ENCODE results near the gene CCDC15.
"Not testable (repeated sequence)": the region's sequence is repeated elsewhere in the genome, so short reads cannot be mapped to it uniquely, and the experiment has no call there.

Gene CCDC15

DNA sequence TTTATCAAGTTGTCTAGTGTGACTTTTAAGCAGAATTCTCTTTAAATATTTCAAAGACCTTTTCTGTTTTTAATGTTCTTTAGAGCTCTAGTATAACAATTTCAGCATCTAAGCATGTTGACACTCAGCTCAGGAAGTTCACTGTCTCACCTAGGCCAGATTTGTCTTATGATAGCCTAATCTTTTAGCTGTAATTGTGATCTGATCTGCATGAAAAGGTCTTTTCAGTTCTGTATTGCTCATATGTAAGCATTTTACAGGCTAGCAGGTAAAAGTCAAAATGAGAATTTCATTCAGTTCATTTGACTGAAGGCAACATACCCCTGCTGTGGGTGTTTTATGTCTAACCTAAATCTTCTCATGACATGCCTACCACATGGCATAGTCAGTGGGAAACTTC is 62.4 kb downstream of the CCDC15 start:
- no peak for FAIRE-seq

DNA sequence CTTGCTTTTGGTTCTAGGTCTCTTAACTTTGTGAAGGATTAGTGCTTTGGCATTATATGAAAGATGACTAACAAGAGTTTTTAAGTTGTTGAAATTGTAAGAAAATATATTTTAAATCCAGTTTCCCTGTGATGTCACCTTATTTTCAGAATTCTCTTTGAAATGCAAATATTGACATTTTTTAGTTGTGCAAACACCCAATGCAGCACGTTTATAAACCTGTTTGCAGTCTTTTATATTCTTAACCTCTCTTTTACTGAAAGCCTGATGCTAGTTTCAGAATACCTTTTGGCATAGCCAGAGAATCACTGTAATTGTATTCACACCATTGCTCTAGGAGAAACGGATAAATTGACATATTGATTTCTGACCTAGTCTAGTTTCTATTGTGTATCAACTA is 66.3 kb downstream of the CCDC15 start:
- no peak for FAIRE-seq

DNA sequence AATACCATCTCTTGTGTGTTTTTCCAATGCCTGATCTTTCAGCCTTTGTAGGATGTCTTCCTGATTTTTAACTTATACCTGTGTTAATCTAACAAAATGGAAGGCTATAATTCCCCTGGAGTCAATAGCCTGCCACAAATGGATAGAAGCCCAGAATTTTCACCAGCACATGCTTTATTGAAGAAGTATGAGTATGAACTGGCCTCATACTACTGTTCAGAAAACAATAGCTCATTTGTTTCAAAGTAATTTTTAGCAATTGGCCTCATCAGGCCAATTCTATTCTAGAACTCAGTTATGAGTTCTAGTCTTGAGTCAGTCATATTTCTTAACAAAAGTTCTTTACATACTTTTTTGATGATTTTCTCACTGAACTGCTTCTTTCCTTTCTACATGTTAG is 68.5 kb downstream of the CCDC15 start:
- FAIRE-seq = no peak

- FAIRE-seq = no peak
Measured at GRCh38 chr11:125025968-125026367, 72.0 kb downstream of the CCDC15 start.

DNA sequence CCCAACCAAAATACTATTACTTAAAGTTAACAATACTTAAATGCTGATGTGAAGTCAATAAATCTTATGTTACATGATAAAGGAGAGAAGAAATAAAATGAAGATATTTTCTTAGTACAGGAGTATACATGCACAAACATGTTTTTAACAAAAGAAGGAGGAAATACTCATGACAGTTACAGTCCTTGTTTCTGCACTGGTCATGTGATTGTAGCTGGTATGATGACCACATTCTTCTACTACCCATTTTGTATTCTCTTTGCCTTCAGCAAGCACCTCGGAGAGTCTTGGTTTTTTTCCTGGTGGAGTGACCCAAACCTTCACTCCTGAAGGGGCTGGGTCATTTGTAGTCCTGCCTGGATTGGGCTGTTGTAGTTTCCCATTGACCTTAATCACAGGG is 75.4 kb downstream of the CCDC15 start:
- FAIRE-seq = not testable (repeated sequence)

DNA sequence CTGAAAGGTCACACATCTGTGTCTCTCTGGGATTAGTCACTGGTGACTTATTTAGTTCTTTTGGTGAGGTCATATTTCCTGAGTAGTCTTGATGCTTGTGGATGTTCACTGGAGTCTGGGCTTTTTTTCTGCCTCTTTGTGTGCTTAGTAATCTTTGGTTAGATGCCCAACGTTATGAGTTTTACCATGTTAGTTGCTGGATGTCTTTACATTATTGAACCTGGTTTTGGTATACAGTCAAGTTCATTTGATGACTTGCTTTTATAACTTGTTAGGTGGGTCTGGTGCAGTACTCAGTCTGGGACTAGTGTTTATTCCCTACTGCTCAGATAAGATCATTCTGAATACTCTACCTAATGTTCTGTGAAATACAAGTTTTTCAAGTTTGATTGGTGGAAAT is 82.9 kb downstream of the CCDC15 start:
- FAIRE-seq = no peak

DNA sequence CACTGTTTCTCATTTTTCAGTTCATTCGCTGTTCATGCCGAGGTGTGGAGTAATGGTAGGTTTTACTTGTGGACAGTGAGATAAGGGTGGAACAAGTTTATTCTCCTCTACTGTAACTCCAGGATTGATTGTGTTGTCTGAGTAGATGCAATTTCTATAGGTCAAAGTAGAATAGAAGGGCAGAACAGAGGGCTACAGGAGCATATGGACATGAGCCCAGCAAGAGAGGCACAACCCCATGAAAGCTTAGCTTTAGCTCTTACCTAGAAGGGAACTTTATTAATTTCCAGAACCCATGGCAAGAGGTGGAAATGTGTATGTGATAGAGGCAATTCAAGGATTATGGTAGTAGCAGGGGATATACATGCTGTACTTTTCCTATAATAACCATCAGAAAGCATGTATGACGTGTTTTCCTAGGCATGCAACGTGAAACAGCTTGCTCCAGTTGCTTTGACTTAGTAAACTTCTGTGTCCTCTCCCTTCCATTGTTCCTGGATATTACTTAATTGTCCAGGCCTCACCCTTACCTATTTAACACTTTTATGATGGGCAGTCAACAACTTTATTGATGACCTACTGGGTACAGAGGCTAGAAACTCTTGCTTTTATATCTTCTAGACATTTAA is 95.3 kb downstream of the CCDC15 start:
- FAIRE-seq = no peak

- no peak for FAIRE-seq
Measured at GRCh38 chr11:125052047-125052446, 98.0 kb downstream of the CCDC15 start.

DNA sequence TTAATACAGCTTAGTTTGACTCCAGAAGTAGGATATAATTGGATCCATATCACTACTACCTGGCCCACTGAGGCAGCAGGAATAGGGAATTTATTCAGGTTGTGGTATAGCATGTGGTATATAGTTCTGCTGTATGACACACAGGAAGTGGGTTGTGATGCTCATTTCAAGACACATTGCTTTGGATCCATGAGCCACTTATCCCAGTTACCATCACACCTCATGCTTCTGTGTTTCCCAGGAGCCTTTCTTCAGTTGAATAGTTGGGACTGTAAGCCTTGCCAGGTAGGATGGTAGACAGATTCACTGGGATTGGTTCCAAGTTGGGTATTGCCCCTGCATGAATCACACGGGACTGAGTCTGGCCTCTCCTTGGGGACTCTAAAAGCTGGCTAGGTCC is 99.2 kb downstream of the CCDC15 start:
- FAIRE-seq = no peak

GRCh38 chr11:125055107-125055715 is 101.2 kb downstream of the CCDC15 start:
- no peak for FAIRE-seq

- FAIRE-seq = not testable (repeated sequence)
Measured at GRCh38 chr11:125056111-125056510, 102.1 kb downstream of the CCDC15 start.

DNA sequence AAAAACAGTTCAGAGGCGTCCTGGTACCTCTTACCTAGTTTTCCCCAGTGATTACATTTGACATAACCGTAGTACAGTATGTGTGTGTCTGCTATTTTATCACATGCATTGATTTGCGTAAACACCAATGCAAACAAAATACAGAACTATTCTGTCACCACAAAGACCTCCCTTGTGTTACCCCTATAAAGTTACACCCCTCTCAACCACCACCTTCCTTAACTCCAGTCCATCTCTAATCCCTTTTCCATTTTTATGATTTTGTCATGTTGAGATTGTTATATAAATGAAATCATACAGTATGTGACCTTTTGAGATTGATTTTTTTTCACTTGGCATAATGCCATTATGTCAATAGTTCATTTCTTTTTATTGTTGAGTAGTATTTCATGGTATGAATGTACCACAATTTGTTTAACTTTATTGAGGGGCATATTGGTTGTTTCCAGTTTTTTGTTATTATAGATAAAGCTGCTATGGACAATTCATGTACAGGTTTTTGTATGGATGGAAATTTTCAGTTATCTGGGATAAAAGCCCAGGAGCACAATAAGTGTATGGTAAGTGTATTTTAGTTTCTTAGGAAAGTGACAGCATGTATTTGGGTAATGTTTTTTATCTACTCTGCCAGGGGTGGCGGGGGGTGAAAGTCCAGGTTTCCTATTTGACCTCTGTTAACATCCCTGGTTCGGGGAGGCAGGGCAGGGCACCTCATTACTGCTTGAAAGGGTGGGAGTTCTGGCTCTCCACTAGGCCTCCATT is 103.1 kb downstream of the CCDC15 start:
- no peak for FAIRE-seq

DNA sequence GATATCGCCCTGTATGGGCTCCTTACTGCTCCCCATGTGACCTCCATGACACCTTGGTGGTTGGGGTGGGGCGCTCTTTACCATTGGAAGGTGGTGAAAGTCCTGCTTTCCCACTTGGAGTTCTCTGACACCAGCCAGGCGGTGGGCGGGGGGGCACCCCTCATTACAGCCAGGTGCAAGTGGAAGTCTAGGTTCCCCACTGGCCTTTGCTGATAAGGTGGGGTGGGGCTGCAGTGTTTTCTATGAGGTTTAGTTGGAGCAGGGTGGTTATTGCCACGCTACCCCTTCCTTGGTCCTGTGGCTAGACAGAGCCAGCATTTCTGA is 103.7 kb downstream of the CCDC15 start:
- FAIRE-seq = no peak

GRCh38 chr11:125061281-125061680 is 107.3 kb downstream of the CCDC15 start:
- no peak for FAIRE-seq

GRCh38 chr11:125062218-125062930 is 108.4 kb downstream of the CCDC15 start:
- no peak for FAIRE-seq

GRCh38 chr11:125062931-125063428 is 109.0 kb downstream of the CCDC15 start, which contains the start of gene SLC37A2:
Gene SLC37A2, plus strand, starts transcription at chr11:125063305. Its CDS starts 63 bp downstream, at chr11:125063368.
- FAIRE-seq = no peak

DNA sequence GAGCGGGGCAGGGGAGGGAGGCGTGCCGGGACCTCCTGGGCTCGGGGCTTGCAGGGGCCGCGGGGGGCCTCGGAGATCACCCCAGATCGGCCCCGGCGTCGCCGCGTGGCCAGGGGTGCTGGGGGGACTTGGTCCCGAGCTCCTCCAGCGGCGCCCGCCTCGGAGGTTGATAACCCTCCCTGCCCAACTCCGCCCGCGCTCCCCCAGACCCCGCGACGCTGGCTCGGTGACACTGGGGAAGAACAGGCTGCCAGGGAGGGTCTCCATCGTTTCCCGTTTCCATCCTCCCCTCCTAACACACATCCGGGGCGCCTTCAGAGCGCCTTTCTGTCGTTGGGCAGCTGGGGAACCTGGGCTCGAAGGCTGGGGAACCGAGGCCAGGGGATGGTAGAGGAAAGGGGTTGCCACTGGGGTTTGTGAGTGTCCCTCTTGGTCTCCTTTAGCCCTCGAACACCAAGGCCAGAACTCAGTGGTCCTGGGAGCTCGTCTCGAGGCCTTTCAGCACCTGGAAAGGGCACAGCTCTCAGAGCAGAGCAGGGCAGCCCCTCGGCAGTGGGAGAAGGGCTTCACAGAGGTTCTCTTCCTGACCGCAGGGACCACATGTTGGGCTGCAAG is 109.5 kb downstream of the CCDC15 start:
- FAIRE-seq = no peak

- no peak for FAIRE-seq
Measured at GRCh38 chr11:125064070-125064469, 110.1 kb downstream of the CCDC15 start.

DNA sequence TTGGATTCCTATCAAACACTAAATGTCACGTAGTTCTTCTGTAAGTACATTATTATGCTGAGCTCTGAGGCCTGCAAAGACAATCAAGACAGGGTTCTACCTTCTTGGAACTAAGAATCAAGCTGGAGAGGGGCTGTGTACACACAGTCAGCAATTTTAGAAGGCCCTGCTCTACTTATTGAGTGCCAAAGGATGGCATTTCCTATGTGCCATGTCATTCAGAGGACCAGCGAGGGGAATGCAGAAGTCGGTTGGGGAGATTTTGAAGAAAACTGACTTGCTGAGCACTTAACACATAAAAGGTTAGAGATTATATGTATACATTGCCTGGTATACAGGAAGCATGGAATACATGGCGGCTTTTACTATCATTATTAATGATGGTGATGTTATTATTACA is 114.4 kb downstream of the CCDC15 start:
- FAIRE-seq = no peak

- FAIRE-seq = no peak
Measured at GRCh38 chr11:125069008-125069407, 115.0 kb downstream of the CCDC15 start.

DNA sequence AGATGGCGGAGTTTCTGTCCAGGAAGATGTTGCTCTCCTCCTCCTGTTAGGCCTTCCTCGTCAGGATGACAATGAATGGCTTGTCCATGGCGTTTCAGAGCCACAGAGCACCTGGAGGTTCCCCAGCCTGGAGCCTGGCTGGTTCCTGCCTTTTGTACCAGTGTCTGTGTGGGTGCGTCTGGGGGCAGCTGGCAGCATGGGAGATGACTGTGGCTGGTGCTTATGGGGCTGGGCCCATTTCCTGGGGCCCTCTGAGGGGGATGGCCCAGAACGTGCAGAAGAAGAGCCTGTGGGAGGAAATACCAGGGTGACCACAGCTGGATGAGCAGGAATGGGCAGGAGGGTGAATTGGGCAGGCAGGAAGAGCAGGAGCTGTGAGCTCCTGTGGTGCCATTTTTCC is 115.8 kb downstream of the CCDC15 start:
- no peak for FAIRE-seq

GRCh38 chr11:125070699-125071254 is 116.8 kb downstream of the CCDC15 start:
- no peak for FAIRE-seq

GRCh38 chr11:125071435-125071834 is 117.4 kb downstream of the CCDC15 start:
- FAIRE-seq = no peak
